Fibroblast of lung (primary cell): ENCODE measurements around the gene GPR107.

Experiments used
- EZH2 ChIP-seq: IDR thresholded peaks from 2 replicates; pipeline ENCODE4 v1.5.1; 2012; ENCODE audit warnings: low read length, control low read depth, mild to moderate bottlenecking; ENCODE audit errors: missing control alignments
- TF ChIP-seq, protein P1 (sequence below), 2 donors: IDR thresholded peaks in 1 of 2; conservative IDR thresholded peaks in 1 of 2; 1 replicate in 1 of 2; 2 replicates in 1 of 2; pipeline ENCODE4 v1.5.1; 2011 to 2012; ENCODE audit warnings: low read length in 2 of 2, control low read depth in 1 of 2, inconsistent platforms in 1 of 2, low read depth in 1 of 2, mild to moderate bottlenecking in 1 of 2

DNA sequence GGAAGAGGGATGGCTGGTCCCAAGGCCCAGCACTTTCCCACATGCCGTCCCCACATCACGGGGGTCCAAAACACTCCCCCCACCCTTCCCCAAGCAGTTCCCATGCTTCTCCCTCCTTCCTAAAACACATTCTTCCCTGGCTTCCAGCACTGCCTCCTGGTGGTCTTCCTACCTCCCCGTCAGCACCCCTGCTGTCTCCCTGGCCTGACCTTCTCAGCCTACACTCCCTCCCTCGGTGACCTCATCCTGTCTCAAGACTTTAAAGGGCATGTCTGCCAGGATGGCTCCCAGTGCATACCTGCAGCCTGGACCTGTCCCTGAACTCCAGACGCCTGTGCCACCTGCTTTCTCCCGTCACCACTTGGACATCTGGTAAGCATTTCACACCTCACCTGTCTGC is 114.2 kb downstream of the GPR107 start:
- TF ChIP-seq, protein P1, sequence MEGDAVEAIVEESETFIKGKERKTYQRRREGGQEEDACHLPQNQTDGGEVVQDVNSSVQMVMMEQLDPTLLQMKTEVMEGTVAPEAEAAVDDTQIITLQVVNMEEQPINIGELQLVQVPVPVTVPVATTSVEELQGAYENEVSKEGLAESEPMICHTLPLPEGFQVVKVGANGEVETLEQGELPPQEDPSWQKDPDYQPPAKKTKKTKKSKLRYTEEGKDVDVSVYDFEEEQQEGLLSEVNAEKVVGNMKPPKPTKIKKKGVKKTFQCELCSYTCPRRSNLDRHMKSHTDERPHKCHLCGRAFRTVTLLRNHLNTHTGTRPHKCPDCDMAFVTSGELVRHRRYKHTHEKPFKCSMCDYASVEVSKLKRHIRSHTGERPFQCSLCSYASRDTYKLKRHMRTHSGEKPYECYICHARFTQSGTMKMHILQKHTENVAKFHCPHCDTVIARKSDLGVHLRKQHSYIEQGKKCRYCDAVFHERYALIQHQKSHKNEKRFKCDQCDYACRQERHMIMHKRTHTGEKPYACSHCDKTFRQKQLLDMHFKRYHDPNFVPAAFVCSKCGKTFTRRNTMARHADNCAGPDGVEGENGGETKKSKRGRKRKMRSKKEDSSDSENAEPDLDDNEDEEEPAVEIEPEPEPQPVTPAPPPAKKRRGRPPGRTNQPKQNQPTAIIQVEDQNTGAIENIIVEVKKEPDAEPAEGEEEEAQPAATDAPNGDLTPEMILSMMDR (conservative IDR thresholded peaks at IDR 0.05 in 1 of 2, IDR thresholded peaks at IDR 0.05 in 1 of 2; ENCODE audit: low read depth in 1 of 2, low read length in 2 of 2), result no peak
- no peak for TF ChIP-seq EZH2
